Measurements from ENCODE around the gene MTTP.

- no peak for TF ChIP-seq CTCF (IDR thresholded peaks at IDR 0.05; ENCODE audit: insufficient read depth, low read length, poor library complexity, severe bottlenecking)
- TF ChIP-seq EZH2phosphoT487 (conservative IDR thresholded peaks at IDR 0.05; ENCODE audit: low read length): no peak
Observed at GRCh38 chr4:99628040-99628439, 53.4 kb downstream of the MTTP start.

Measured in SU-DHL-6 (cell line).